Activated CD4-positive, alpha-beta T cell treated with anti-CD3 and anti-CD28 coated beads, Interleukin-2, amount 10 ng/mL, durations not matched to agents 24 days and 14 days (primary cell): ENCODE data around the gene NT5DC4. TPM values are rescaled to one million over a fixed set of nuclear protein-coding genes. Genes with fewer than 3 reads are reported as not detected.

Source experiments
- DNase-seq: peaks from one replicate; pipeline ENCODE4 v3.0.0; 2022
- H3K27ac Mint-ChIP-seq: one replicate; pipeline ENCODE4 v1.8.0; 2022; ENCODE audit warnings: mild to moderate bottlenecking, mixed read lengths
- H3K27me3 Mint-ChIP-seq: one replicate; pipeline ENCODE4 v1.8.0; 2022; ENCODE audit warnings: mixed read lengths
- H3K36me3 Mint-ChIP-seq: one replicate; pipeline ENCODE4 v1.8.0; 2022; ENCODE audit warnings: low read depth, mild to moderate bottlenecking, mixed read lengths
- H3K4me1 Mint-ChIP-seq: one replicate; pipeline ENCODE4 v1.8.0; 2021; ENCODE audit warnings: mixed read lengths
- H3K4me3 Mint-ChIP-seq: one replicate; pipeline ENCODE4 v1.8.0; 2022; ENCODE audit warnings: mild to moderate bottlenecking, moderate library complexity, mixed read lengths
- H3K9me3 Mint-ChIP-seq: one replicate; pipeline ENCODE4 v1.8.0; 2021; ENCODE audit warnings: mixed read lengths
- intact Hi-C: fragments of 100-400 bp; cut with micrococcal nuclease; formaldehyde crosslinking; loops from one replicate; pipeline ENCODE4 v1.15.1; 2023
- total RNA-seq: library from RNA; stranded (reverse); gene quantifications from 2 replicates; pipeline ENCODE4 v1.2.3, GENCODE V29; 2022

Gene NT5DC4
- 0.24 TPM in 1 of 2 replicates, not detected in the other for total RNA-seq

DNA sequence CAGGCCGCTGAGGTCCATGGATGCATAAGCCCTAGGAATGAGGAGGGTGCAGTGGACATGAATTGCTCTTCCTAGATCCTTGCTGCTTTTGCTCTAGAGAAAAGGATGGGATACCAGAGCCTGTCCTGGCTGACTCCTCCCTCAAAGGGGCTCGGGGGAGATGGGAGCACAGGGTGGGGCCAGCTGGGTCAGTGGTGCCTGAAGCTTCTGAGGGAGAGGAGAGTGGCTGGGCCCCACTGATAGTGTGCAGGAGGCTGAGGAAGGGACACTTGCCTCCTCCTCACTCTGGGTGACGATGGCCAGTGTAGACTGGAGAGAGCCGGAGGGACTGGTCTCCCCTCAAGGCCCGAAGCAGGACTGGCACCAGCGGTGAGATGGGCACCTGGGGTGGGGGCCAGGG is at the start of gene NT5DC4:
TSS of gene NT5DC4 (plus strand) at position 236 of the 400 bp plus-strand sequence. CDS start at position 296, 60 bp downstream.
- H3K27me3 Mint-ChIP-seq = peaks cover 7% of the 10 kb centered on the region
- DNase-seq = no peak
- intact Hi-C loops = no loop called here

DNA sequence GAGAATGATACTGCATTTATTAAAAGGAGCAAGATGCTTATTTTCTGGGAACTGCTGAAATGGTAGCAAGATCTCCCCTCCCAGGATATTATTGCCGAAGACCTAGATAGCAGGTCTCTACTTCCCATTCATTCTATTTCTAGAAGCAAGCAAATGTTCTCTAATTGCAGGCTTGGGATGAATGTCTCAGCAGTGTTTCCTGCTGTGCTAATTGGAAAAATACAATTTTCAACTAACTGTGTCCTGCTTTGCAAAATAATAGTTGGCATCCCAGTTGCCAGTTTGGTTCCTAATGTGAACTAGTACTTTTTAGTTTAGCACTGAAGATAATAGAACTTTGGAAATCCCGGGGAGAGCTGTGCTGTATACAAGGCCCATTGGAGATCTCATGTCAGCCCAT is 49.0 kb upstream of the NT5DC4 start:
- Mint-ChIP-seq H3K27me3 (no peaks in the 10 kb centered on the region), H3K4me3 (no peak overlapping the region), H3K4me1 (peaks cover 9% of the 10 kb centered on the region), H3K27ac (no peak overlapping the region), H3K36me3 (peaks cover 11% of the 10 kb centered on the region), H3K9me3 (no peaks in the 10 kb centered on the region)
- DNase-seq = no peak
- intact Hi-C loops = no loop called here

More for the DNA sequence above, at the start of gene NT5DC4:
- H3K9me3 Mint-ChIP-seq = peaks cover 7% of the 10 kb centered on the region
- H3K36me3 Mint-ChIP-seq = no peaks in the 10 kb centered on the region
- peak within 1 kb of the TSS; percentile 67 for H3K27ac Mint-ChIP-seq
- no peak within 1 kb of the TSS for H3K4me3 Mint-ChIP-seq
- peaks cover 5% of the 10 kb centered on the region for H3K4me1 Mint-ChIP-seq

DNA sequence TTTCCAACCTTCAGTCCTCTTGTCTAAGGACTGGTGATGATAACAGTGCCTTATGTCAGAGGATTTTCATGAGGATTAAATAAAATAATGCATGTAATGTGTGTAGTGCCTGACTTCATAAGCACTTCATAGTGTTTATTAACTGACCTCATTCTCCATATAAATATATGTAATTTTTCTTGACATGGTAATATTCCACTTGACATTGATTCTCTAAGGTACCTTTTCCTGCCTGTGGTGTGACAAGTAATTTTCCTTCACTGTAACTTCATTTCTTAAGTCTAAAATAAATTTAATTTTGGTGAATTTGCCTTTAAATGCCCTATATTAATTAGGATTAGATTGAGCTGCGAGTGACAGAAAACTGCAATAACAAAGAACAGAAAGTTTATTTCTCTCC is 47.8 kb upstream of the NT5DC4 start:
- no peaks in the 10 kb centered on the region for H3K9me3 Mint-ChIP-seq
- DNase-seq = no peak
- H3K4me3 Mint-ChIP-seq = no peak overlapping the region
- no peak overlapping the region for H3K27ac Mint-ChIP-seq
- intact Hi-C loops = no loop called here
- H3K36me3 Mint-ChIP-seq = peaks cover 8% of the 10 kb centered on the region
- no peaks in the 10 kb centered on the region for H3K27me3 Mint-ChIP-seq
- peaks cover 9% of the 10 kb centered on the region for H3K4me1 Mint-ChIP-seq

DNA sequence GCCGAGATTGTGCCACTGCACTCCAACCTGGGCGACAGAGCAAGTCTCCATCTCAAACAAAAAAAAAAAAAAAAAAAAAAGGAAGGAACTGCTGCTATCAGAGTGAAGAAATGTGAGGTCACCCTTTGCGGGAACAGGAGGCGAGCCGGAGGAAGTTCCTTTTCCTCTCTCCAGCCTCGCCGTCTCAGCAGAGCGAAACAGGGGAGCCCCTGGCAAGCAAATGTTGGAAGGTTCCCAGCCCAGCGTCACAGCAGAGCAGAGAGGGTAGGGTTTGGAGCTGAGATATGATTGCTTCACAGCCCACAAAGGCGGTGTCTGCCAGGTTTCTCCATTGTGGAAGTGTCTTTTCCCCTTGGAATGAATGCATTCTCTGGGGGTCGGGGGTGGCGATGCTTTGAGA is 46.6 kb upstream of the NT5DC4 start:
- Mint-ChIP-seq H3K27ac (peak overlapping the region; percentile 29), H3K27me3 (peaks cover 2% of the 10 kb centered on the region), H3K9me3 (no peaks in the 10 kb centered on the region), H3K4me3 (peak overlapping the region; percentile 9), H3K4me1 (peaks cover 9% of the 10 kb centered on the region), H3K36me3 (peaks cover 4% of the 10 kb centered on the region)
- intact Hi-C loops = no loop called here
- DNase-seq = no peak

DNA sequence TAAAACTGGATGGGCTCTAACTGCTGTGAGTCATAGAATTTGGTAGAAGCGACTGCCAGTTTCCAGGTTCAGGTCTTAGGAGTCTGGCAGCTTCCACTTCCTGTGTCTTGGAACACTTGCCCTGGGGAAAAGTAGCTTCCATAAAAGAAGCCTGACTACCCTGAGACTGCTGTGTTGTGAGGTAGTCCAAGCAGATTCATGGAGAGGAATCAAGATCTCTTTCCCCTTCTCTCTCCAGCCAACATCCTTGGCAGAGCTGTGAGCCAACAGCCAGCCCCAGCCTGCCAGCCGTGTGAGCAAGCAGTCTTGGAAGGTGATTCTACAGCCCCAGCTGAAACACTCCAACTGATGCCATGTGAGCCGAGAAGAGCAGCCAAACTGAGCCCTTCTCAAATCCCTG is 41.3 kb upstream of the NT5DC4 start:
- intact Hi-C loops = no loop called here
- Mint-ChIP-seq H3K9me3 (no peaks in the 10 kb centered on the region), H3K36me3 (no peaks in the 10 kb centered on the region), H3K4me3 (no peak overlapping the region), H3K4me1 (peaks cover 13% of the 10 kb centered on the region), H3K27me3 (peaks cover 2% of the 10 kb centered on the region), H3K27ac (no peak overlapping the region)
- no peak for DNase-seq

DNA sequence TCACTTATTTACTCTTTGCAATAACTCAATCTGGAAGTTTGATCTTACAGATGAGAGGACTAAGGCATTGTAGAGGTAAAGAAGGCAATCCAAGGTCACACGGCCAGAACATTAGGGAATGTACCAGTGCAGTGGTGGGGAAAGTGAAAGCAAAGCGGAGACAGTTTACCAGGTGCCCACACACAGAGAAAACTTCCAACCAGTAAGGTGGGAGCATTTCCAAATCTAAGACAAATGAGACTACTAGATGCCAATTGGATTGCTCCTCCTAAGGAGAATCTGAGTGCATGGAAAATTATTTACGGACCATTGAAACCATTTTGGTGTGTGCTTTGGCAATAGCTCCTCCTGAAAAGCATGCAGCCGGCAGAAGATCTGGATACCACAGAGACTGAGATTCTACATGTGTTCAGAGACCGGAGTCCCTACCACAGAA is 40.1 kb upstream of the NT5DC4 start:
- Mint-ChIP-seq H3K36me3 (no peaks in the 10 kb centered on the region), H3K27ac (no peak overlapping the region), H3K4me3 (no peak overlapping the region), H3K9me3 (no peaks in the 10 kb centered on the region), H3K4me1 (peaks cover 15% of the 10 kb centered on the region), H3K27me3 (peaks cover 2% of the 10 kb centered on the region)
- no peak for DNase-seq
- intact Hi-C loops = no loop called here

DNA sequence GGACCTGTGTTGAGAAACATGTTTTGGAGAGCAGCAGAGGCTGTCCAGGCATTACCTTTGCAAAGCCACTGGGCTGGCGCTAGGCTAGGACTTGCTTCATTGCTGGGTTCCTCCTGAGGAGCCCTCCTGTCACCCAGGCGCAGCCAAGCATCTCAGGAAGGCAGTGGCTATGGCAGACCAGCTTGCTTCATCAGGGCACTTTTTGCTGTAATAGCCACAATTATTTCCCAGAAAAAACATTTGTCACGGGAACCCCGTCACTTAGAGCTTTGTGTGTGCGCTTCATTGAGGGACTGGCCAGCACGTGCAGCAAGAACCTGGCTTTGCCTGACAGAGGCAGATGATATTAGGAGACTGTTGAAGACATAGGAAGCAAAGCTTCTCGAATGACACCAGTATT is 38.7 kb upstream of the NT5DC4 start:
- H3K4me1 Mint-ChIP-seq = peaks cover 19% of the 10 kb centered on the region
- DNase-seq = no peak
- intact Hi-C loops = no loop called here
- no peak overlapping the region for H3K4me3 Mint-ChIP-seq
- H3K36me3 Mint-ChIP-seq = no peaks in the 10 kb centered on the region
- peaks cover 2% of the 10 kb centered on the region for H3K27me3 Mint-ChIP-seq
- H3K9me3 Mint-ChIP-seq = no peaks in the 10 kb centered on the region
- no peak overlapping the region for H3K27ac Mint-ChIP-seq

DNA sequence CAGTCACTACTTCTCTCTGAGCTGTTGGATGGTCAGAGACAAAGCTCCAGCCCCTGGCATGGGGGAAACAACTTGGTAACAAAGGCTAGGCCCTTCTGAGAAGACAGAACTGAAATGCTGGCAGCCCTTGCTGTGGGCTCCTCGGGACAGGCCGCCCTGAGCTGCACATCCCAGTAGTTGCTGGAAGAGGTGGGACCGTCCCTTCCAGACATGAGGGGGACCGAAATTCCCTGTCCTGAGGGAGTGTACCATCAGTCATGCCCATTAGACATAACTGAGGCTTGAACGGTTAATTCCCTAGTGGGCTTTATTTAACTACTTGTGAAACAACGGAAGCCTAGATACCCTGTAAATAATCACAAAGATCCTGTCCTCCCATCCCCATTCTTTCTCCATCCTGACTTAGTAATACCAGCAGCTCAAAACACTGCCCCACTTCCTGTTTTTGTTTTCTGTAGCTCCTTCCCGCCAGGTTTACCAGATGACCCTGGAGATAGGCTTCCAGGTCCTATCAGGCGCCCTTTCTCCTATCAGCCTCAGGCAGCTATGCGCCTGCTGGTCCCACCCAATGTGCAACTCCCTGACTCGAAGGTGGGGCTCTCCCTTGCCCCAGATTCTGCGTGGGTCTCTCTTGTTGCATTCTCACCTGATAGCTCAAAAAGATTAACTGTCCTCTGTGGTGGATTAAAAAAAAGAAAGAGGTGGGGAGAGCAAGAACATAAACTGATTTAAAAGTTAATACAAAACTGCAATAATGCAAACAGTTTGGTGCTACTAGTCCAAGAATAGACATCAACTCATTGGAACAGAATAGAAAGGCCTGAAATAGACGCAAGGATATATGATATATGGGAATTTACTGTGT is 37.0 kb upstream of the NT5DC4 start:
- intact Hi-C loops = no loop called here
- no peaks in the 10 kb centered on the region for H3K9me3 Mint-ChIP-seq
- DNase-seq = no peak
- H3K4me3 Mint-ChIP-seq = no peak overlapping the region
- H3K27ac Mint-ChIP-seq = no peak overlapping the region
- H3K4me1 Mint-ChIP-seq = peaks cover 19% of the 10 kb centered on the region
- no peaks in the 10 kb centered on the region for H3K27me3 Mint-ChIP-seq
- no peaks in the 10 kb centered on the region for H3K36me3 Mint-ChIP-seq

DNA sequence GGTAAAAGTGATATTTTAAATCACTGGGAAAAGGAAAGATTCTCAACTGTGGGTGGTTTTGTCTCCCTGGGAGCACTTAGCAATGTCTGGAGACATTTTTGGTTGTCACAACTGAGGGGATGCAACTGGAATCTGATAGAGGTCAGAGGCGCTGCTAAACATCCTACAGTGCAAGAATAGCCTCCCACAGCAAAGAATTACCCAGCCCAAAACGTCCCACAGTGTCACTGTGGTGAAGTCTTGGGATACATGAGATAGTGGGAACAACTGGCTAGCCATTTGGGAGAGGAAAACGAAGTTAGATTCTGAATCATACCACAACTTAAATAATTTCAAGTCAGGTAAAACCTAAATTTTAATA is 36.4 kb upstream of the NT5DC4 start:
- H3K4me3 Mint-ChIP-seq = no peak overlapping the region
- H3K9me3 Mint-ChIP-seq = no peaks in the 10 kb centered on the region
- no peaks in the 10 kb centered on the region for H3K36me3 Mint-ChIP-seq
- intact Hi-C loops = no loop called here
- DNase-seq = no peak
- no peak overlapping the region for H3K27ac Mint-ChIP-seq
- H3K27me3 Mint-ChIP-seq = no peaks in the 10 kb centered on the region
- peaks cover 19% of the 10 kb centered on the region for H3K4me1 Mint-ChIP-seq

DNA sequence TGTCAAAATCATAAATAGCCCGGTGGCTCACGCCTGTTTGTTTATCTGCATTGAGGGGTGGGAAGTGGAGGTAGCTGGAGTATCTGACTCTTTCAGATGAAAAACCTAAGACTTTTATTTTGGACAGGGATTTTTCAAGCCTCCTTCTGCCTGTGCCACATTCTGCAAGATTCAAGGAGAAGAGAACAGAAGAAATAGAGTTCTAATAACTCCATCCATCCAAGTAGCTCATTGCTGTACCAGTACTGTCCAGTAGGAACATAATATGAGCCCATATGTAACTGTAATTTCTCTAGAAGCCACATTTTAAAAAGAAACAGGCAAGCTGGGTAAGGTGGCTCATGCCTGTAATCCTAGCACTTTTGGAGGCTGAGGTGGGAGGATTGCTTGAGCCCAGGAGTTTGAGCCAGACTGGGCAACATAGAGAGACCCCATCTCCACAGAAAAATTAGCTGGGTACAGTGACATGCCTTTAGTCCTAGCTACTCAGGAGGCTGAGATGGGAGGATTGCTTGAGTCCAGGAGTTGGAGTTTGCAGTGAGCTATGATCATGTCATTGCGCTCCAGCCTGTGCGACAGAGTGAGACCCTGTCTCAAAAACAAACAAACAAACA is 35.4 kb upstream of the NT5DC4 start:
- no peaks in the 10 kb centered on the region for H3K36me3 Mint-ChIP-seq
- H3K27me3 Mint-ChIP-seq = no peaks in the 10 kb centered on the region
- H3K4me1 Mint-ChIP-seq = peaks cover 19% of the 10 kb centered on the region
- H3K27ac Mint-ChIP-seq = no peak overlapping the region
- H3K9me3 Mint-ChIP-seq = no peaks in the 10 kb centered on the region
- DNase-seq = no peak
- intact Hi-C loops = no loop called here
- no peak overlapping the region for H3K4me3 Mint-ChIP-seq

DNA sequence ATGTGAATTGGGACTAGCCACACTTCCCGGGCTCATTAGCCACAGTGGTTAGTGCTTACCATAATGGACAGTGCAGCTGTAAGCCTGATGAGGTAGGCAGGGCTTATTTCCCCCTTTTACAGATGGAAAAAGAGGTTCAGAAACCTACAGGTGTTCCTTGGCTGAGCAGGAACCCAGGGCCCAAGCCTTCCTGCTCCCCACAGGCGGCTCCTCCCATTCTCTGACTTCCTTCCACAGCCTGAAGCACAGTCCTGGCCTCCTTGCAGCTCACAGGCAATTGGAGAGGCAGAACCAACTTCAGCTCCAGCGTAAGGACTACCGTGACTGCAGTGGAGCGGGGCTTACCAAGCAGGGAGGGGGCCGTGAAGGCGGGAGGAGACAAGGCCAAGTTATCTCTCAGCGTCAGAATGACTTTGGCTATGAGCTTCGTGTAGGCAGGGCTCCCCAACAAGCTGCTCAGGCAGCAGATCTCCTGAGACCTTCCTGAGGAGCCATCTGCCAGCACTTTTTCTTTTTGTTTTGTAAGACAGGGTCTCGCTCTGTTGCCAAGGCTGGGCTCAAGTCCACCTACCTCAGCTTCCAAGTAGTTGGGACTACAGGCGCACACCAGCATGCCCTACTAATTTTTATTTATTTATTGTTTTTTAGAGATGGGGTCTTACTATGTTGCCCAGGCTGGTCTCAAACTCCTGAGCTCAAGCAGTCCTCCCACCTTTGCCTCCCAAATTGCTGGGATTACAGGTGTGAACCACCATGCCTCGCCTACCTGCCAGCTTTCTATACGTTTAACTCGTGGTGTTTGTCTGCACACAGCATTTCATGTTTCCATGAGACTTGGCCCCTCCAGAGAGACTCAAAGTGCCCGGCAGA is 34.2 kb upstream of the NT5DC4 start:
- no peak overlapping the region for H3K27ac Mint-ChIP-seq
- DNase-seq = peak; percentile 68
- intact Hi-C loops = no loop called here
- H3K27me3 Mint-ChIP-seq = no peaks in the 10 kb centered on the region
- peaks cover 29% of the 10 kb centered on the region for H3K4me1 Mint-ChIP-seq
- H3K9me3 Mint-ChIP-seq = no peaks in the 10 kb centered on the region
- no peaks in the 10 kb centered on the region for H3K36me3 Mint-ChIP-seq
- H3K4me3 Mint-ChIP-seq = no peak overlapping the region

DNA sequence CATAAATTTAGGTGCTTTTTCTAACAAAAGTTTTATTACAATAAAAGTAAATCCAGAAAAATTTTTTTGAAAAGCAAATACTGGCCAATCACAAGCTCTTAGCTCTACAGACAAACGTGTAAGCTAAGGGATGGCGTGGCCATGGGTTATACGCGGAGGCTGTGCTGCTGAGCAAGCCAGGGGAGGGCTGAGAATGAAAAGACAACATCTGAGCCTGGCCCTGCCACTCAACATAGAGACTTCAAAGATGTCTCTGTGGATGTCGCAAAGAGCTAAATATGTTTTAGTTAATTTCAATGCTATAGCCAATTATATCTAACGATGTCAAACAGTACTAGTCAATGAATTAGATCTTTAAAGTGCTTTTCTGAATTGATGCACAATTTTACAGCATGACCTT is 33.3 kb upstream of the NT5DC4 start:
- intact Hi-C loops = no loop called here
- Mint-ChIP-seq H3K27me3 (no peaks in the 10 kb centered on the region), H3K4me1 (peaks cover 38% of the 10 kb centered on the region), H3K36me3 (no peaks in the 10 kb centered on the region), H3K27ac (no peak overlapping the region), H3K4me3 (no peak overlapping the region), H3K9me3 (no peaks in the 10 kb centered on the region)
- DNase-seq = no peak

DNA sequence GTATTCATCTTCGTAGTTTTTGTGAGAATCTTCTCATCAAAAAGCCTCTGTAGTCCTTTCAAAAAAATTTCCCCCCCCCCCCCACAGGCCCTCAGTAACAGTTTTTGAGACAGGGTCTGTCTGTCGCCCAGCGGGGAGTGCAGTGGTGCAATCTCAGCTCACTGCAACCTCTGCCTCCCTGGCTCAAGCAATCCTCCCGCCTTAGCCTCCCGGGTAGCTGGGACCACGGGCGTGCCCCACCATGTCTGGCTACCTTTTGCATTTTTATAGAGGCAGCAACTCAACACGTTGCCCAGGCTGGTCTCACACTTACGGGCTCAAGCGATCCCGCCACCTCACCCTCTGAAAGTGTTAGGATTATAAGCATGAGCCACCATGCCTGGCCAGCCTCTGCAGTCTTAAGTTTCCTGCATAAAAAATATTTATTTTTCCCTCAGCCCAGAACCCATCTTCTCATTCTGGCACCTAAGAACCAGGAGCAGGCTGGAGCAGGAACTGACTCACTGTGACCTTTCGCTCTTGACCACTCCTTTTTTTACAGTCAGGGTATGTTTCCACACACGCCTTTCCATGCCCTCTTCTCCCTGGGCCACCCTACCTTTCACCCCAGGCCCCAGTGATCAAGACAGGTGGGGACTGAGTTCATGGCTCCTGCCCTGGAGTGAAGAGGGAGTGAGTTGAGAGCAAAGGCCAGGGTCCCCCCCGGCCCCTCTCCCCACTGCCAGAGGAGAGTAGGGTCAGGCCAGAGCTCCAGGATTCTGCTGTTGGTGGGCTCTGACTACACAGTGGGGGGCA is 32.5 kb upstream of the NT5DC4 start:
- no peaks in the 10 kb centered on the region for H3K27me3 Mint-ChIP-seq
- no peak overlapping the region for H3K27ac Mint-ChIP-seq
- no peak for DNase-seq
- no peaks in the 10 kb centered on the region for H3K9me3 Mint-ChIP-seq
- H3K36me3 Mint-ChIP-seq = no peaks in the 10 kb centered on the region
- intact Hi-C loops = no loop called here
- peaks cover 46% of the 10 kb centered on the region for H3K4me1 Mint-ChIP-seq
- H3K4me3 Mint-ChIP-seq = no peak overlapping the region
